Measurements from ENCODE around the gene BACE2.

DNA sequence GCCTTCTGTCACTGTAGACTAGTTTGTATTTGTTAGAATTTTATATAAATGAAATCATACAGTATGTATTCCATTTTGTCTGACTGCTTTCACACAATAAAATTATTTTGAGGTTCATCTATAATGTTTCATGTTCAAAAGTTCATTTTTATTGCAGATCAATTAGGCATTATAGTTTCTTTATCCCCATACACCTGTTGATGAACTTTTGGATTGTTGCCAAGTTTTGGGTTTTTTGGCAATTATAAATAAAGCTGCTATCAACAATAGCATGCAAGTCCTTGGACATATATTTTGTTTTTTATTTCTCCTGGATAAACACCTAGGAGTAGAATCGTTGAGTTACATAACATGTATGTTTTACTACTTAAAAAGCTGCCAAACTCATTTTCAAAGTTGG is 101.6 kb downstream of the BACE2 start:
- TF ChIP-seq, protein P1, sequence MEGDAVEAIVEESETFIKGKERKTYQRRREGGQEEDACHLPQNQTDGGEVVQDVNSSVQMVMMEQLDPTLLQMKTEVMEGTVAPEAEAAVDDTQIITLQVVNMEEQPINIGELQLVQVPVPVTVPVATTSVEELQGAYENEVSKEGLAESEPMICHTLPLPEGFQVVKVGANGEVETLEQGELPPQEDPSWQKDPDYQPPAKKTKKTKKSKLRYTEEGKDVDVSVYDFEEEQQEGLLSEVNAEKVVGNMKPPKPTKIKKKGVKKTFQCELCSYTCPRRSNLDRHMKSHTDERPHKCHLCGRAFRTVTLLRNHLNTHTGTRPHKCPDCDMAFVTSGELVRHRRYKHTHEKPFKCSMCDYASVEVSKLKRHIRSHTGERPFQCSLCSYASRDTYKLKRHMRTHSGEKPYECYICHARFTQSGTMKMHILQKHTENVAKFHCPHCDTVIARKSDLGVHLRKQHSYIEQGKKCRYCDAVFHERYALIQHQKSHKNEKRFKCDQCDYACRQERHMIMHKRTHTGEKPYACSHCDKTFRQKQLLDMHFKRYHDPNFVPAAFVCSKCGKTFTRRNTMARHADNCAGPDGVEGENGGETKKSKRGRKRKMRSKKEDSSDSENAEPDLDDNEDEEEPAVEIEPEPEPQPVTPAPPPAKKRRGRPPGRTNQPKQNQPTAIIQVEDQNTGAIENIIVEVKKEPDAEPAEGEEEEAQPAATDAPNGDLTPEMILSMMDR (IDR thresholded peaks at IDR 0.05; ENCODE audit: insufficient read depth, low read length), result no peak
- TF ChIP-seq REST (IDR thresholded peaks at IDR 0.05; ENCODE audit: insufficient replicate concordance, low read depth) (no peak), POLR2AphosphoS5 (IDR thresholded peaks at IDR 0.05; ENCODE audit: low read depth) (no peak)
